Cerebellar cortex (tissue), 1 donor: ENCODE results near the gene OR11L1.

ENCODE experiments used
- DNase-seq: peaks from one replicate; pipeline ENCODE4 v3.0.0-alpha.2; 2015; ENCODE audit warnings: low spot score

Gene OR11L1

GRCh38 chr1:247812637-247813036 is 29.1 kb downstream of the OR11L1 start:
- no peak for DNase-seq

- DNase-seq, result no peak
These were observed 44.2 kb downstream of the OR11L1 start for GRCh38 chr1:247797518-247797917.
